ENCODE measurements around the gene PJA1.

DNA sequence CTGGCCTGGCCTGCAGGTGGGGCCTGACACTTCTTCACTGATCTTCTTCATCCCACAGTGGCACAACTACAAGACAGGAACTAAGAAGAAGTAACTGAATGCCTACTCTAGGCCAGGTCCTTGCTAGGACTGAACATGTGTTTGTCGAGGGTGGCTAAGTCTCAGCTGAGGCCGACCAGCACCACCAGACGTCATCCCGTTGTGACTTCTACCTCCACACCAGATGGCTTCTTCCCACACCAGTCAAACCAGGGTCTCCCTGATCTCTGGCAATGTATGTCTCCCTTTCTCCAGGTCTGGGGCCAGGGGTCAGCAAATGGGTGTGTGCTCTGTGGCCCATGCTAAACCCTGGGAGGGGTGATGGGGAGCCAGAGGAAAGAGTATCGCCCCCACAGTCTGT, 40.2 kb downstream of the PJA1 start:
- TF ChIP-seq, protein P1, sequence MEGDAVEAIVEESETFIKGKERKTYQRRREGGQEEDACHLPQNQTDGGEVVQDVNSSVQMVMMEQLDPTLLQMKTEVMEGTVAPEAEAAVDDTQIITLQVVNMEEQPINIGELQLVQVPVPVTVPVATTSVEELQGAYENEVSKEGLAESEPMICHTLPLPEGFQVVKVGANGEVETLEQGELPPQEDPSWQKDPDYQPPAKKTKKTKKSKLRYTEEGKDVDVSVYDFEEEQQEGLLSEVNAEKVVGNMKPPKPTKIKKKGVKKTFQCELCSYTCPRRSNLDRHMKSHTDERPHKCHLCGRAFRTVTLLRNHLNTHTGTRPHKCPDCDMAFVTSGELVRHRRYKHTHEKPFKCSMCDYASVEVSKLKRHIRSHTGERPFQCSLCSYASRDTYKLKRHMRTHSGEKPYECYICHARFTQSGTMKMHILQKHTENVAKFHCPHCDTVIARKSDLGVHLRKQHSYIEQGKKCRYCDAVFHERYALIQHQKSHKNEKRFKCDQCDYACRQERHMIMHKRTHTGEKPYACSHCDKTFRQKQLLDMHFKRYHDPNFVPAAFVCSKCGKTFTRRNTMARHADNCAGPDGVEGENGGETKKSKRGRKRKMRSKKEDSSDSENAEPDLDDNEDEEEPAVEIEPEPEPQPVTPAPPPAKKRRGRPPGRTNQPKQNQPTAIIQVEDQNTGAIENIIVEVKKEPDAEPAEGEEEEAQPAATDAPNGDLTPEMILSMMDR (conservative IDR thresholded peaks at IDR 0.05; ENCODE audit: low read length), result no peak
- TF ChIP-seq EZH2phosphoT487 (IDR thresholded peaks at IDR 0.05; ENCODE audit: borderline replicate concordance, low read depth, low read length), result no peak
